A549 (cell line): ENCODE measurements around the gene FLT3LG. TPM values are rescaled to one million over a fixed set of nuclear protein-coding genes. Genes with fewer than 3 reads are reported as not detected.

Experiments
- ATAC-seq, 2 experiments: fragments of 200-7000 bp in 1 of 2; fragments of >200 bp in 1 of 2; cut with Nextera tagmentation in 1 of 2; cut with Tn5 transposase in 1 of 2; 3 replicates each; pipeline versions ENCODE4 v1.8.0 to v1.9.1; 2018 to 2020; ENCODE audit warnings: mild to moderate bottlenecking in 1 of 2, moderate library complexity in 1 of 2
- CTCF ChIA-PET: fragments of 300-600 bp; sonication (Branson Sonifier 250); formaldehyde crosslinking; extraction: SDS; loops from one replicate; lab custom pipeline; 2021; ENCODE audit warnings: antibody characterized with exemption, inconsistent platforms; lab: Yijun Ruan, JAX
- POLR2A ChIA-PET: fragments of 350-600 bp; formaldehyde crosslinking; extraction: SDS; loops from one replicate; lab custom pipeline; 2021; ENCODE audit warnings: antibody characterized with exemption, inconsistent platforms; lab: Yijun Ruan, JAX
- DNase-seq, 2 experiments: peaks; one replicate each; pipeline versions ENCODE4 v3.0.0 to v3.0.0-alpha.2; 2011 to 2016; ENCODE audit warnings: low read depth in 1 of 2, low spot score in 1 of 2
- FAIRE-seq: peaks from 2 replicates; lab custom pipeline; 2011; peaks lifted over from hg19 to GRCh38; lab: Jason Lieb, UNC
- H3K27ac ChIP-seq, 2 experiments: fragments of >200 bp; sonication (Bioruptor Twin); formaldehyde crosslinking; 3 replicates each; pipeline ENCODE4 v1.5.1; 2016 to 2017
- H3K4me1 ChIP-seq: fragments of >200 bp; sonication (Bioruptor Twin); formaldehyde crosslinking; 3 replicates; pipeline ENCODE4 v1.6.1; 2016
- H3K4me2 ChIP-seq: fragments of >200 bp; sonication (Bioruptor Twin); formaldehyde crosslinking; 3 replicates; pipeline ENCODE4 v1.6.1; 2016
- H3K4me3 ChIP-seq: fragments of >200 bp; sonication (Bioruptor Twin); formaldehyde crosslinking; 3 replicates; pipeline ENCODE4 v1.5.1; 2016
- H3K9me3 ChIP-seq: fragments of >200 bp; sonication (Bioruptor Twin); formaldehyde crosslinking; 3 replicates; pipeline ENCODE4 v1.6.1; 2016
- CBX8 ChIP-seq: fragments of 200-600 bp; sonication (generic); IDR thresholded peaks from 2 replicates; pipeline ENCODE4 v1.6.1; 2016
- CEBPB ChIP-seq, 2 experiments: fragments of >200 bp in 1 of 2; sonication (Bioruptor Twin) in 1 of 2; formaldehyde crosslinking in 1 of 2; IDR thresholded peaks; 2 replicates each; pipeline ENCODE4 v1.6.1; 2012 to 2016
- E2F6 ChIP-seq: IDR thresholded peaks from 2 replicates; pipeline ENCODE4 v1.6.1; 2012; ENCODE audit warnings: low read depth, borderline replicate concordance
- EHF ChIP-seq: fragments of 250-450 bp; sonication (Bioruptor Pico); IDR thresholded peaks from 2 replicates; pipeline ENCODE4 v1.5.0; 2020; ENCODE audit warnings: mild to moderate bottlenecking
- ELK1 ChIP-seq: fragments of 150-350 bp; IDR thresholded peaks from 2 replicates; pipeline ENCODE4 v1.6.1; 2014; ENCODE audit warnings: low read depth, mild to moderate bottlenecking, low read length
- FOSL2 ChIP-seq, 2 experiments: fragments of 450-650 bp in 1 of 2; fragments of >200 bp in 1 of 2; sonication (Bioruptor Twin) in 1 of 2; formaldehyde crosslinking; IDR thresholded peaks; 2 replicates each; pipeline versions ENCODE4 v1.5.0 to v1.6.1; 2016 to 2020; ENCODE audit warnings: mild to moderate bottlenecking in 1 of 2, moderate library complexity in 1 of 2
- GATA3 ChIP-seq: IDR thresholded peaks from 2 replicates; pipeline ENCODE4 v1.6.1; 2012; ENCODE audit warnings: borderline replicate concordance
- HMGXB4 ChIP-seq: fragments of 250-450 bp; sonication (Bioruptor Pico); IDR thresholded peaks from 2 replicates; pipeline ENCODE4 v1.5.0; 2021; ENCODE audit warnings: mild to moderate bottlenecking, moderate library complexity, borderline replicate concordance
- HOXA7 ChIP-seq: fragments of 250-450 bp; sonication (Bioruptor Pico); IDR thresholded peaks from 2 replicates; pipeline ENCODE4 v1.5.0; 2020; ENCODE audit warnings: mild to moderate bottlenecking, moderate library complexity
- HOXB13 ChIP-seq: fragments of 250-450 bp; sonication (Bioruptor Pico); IDR thresholded peaks from 2 replicates; pipeline ENCODE4 v1.5.0; 2020; ENCODE audit warnings: low read depth, mild to moderate bottlenecking, moderate library complexity
- JUN ChIP-seq, 2 experiments: fragments of >200 bp; sonication (Bioruptor Twin); formaldehyde crosslinking; IDR thresholded peaks; 2 replicates in 1 of 2; 3 replicates in 1 of 2; pipeline ENCODE4 v1.6.1; 2016 to 2017
- KDM5A ChIP-seq: fragments of 200-600 bp; sonication (generic); IDR thresholded peaks from 2 replicates; pipeline ENCODE4 v1.6.1; 2016; ENCODE audit warnings: antibody characterized with exemption, mild to moderate bottlenecking
- MAFK ChIP-seq: fragments of 450-650 bp; IDR thresholded peaks from 2 replicates; pipeline ENCODE4 v1.6.1; 2014; ENCODE audit not compliant: partially characterized antibody
- MAZ ChIP-seq: fragments of 150-350 bp; IDR thresholded peaks from 2 replicates; pipeline ENCODE4 v1.6.1; 2014; ENCODE audit warnings: antibody characterized with exemption, low read depth, low read length, borderline replicate concordance
- NFE2L2 ChIP-seq: fragments of 150-350 bp; conservative IDR thresholded peaks from 2 replicates; pipeline ENCODE4 v1.6.1; 2014; ENCODE audit warnings: low read length
- NPAS2 ChIP-seq: fragments of 250-450 bp; sonication (Bioruptor Pico); IDR thresholded peaks from 2 replicates; pipeline ENCODE4 v1.8.0; 2022; ENCODE audit warnings: mild to moderate bottlenecking, moderate library complexity, borderline replicate concordance
- PBX3 ChIP-seq: IDR thresholded peaks from 2 replicates; pipeline ENCODE4 v1.6.1; 2012
- POLR2A ChIP-seq: IDR thresholded peaks from 2 replicates; pipeline ENCODE4 v1.6.1; 2012; ENCODE audit warnings: mild to moderate bottlenecking, low read length
- RARB ChIP-seq: fragments of 250-450 bp; sonication (Bioruptor Pico); IDR thresholded peaks from 2 replicates; pipeline ENCODE4 v1.8.0; 2021; ENCODE audit warnings: mild to moderate bottlenecking, moderate library complexity
- RFX5 ChIP-seq: fragments of 450-650 bp; IDR thresholded peaks from 2 replicates; pipeline ENCODE4 v1.7.1; 2014; ENCODE audit warnings: antibody characterized with exemption, mild to moderate bottlenecking, moderate library complexity
- SREBF2 ChIP-seq: fragments of 450-650 bp; IDR thresholded peaks from 2 replicates; pipeline ENCODE4 v1.6.1; 2014; ENCODE audit warnings: mild to moderate bottlenecking, moderate library complexity
- TFCP2L1 ChIP-seq: fragments of 250-450 bp; sonication (Bioruptor Pico); IDR thresholded peaks from 2 replicates; pipeline ENCODE4 v1.5.0; 2021; ENCODE audit warnings: mild to moderate bottlenecking
- TP53 ChIP-seq: fragments of 250-450 bp; sonication (Bioruptor Pico); IDR thresholded peaks from 2 replicates; pipeline ENCODE4 v1.5.0; 2021; ENCODE audit warnings: mild to moderate bottlenecking, moderate library complexity
- ZC3H11A ChIP-seq: fragments of 450-650 bp; IDR thresholded peaks from 2 replicates; pipeline ENCODE4 v1.6.1; 2014; ENCODE audit warnings: antibody characterized with exemption, mild to moderate bottlenecking
- ZSCAN20 ChIP-seq: fragments of 250-450 bp; sonication (Bioruptor Pico); IDR thresholded peaks from 2 replicates; pipeline ENCODE4 v1.8.0; 2022; ENCODE audit warnings: mild to moderate bottlenecking, moderate library complexity
- WGBS: methylation state at CpG from one replicate; pipeline ENCODE4 v1.1.6; 2017; ENCODE audit errors: missing lambda C conversion rate; 5-methylcytosine and 5-hydroxymethylcytosine counted together
- polyA plus RNA-seq, 4 experiments: library from polyadenylated mRNA; depleted of rRNA in 3 of 4; stranded (reverse); fragments of >200 nt; fragmentation: RNase III in 1 of 4; extraction: RNeasy Plus Mini Kit Qiagen cat#74134 plus additional on column Dnase treatment in 1 of 4; gene quantifications; 2 replicates in 3 of 4; 3 replicates in 1 of 4; pipeline ENCODE4 v1.2.3, GENCODE V29; 2011 to 2017
- TF ChIP-seq, protein P1 (sequence below): fragments of 450-650 bp; IDR thresholded peaks from 2 replicates; pipeline ENCODE4 v1.6.1; 2014; ENCODE audit warnings: antibody characterized with exemption
- TF ChIP-seq, protein P2 (sequence below): IDR thresholded peaks from 2 replicates; pipeline ENCODE4 v1.6.1; 2012

FLT3LG gene
- polyA plus RNA-seq, 2 of the 4 experiments (the other 2 are of a cell fraction): 0.58 to 0.99 TPM

DNA sequence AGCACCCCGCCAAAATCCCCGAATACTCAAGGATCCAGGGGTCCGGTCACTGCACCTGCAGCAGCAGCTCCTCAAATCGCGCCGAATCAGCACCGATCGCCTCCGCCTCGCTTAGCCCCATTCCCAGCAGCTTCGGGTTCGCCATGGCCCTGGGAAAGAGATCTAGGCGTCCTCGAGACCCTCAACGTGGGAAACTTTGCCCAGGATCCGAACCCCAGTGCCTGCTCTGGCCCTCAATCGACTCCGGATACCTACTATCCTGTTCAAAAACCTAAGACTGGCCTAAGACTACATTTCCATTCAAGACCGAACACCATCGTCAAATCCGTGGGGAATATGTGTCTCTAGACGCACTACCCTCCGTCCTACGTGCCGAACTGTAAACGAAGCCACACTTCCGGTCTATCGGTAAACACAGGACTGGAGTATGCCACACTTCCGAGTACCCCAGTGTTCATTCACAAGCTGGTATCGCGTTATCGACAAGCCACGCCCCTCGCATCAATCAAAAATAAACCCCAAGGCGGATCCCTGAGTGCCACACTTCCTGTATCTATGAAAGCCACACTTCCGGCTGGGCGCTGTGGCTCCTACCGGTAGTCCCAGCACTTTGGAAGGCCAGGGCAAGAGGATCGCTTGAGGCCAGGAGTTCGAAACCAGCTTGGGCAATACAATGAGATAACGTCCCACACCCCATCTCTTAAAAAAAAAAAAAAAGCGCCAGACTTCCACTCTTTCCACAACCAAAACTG, 22.4 kb upstream of the FLT3LG start, which contains the start of gene PIH1D1 (continued):
- TF ChIP-seq E2F6 (peak; percentile 60; the same call in 1 of the 2 replicates), FOSL2 (IDR thresholded peaks at IDR 0.05) (no peak), FOSL2 (CRISPR knock-in tag; IDR thresholded peaks at IDR 0.05) (no peak), RFX5 (no peak), KDM5A (peak; percentile 43; the same call in 1 of the 2 replicates), TFCP2L1 (CRISPR knock-in tag) (no peak), EHF (no peak), CBX8 (no peak), ELK1 (no peak), POLR2A (peak; percentile 85), ZC3H11A (no peak)

DNA sequence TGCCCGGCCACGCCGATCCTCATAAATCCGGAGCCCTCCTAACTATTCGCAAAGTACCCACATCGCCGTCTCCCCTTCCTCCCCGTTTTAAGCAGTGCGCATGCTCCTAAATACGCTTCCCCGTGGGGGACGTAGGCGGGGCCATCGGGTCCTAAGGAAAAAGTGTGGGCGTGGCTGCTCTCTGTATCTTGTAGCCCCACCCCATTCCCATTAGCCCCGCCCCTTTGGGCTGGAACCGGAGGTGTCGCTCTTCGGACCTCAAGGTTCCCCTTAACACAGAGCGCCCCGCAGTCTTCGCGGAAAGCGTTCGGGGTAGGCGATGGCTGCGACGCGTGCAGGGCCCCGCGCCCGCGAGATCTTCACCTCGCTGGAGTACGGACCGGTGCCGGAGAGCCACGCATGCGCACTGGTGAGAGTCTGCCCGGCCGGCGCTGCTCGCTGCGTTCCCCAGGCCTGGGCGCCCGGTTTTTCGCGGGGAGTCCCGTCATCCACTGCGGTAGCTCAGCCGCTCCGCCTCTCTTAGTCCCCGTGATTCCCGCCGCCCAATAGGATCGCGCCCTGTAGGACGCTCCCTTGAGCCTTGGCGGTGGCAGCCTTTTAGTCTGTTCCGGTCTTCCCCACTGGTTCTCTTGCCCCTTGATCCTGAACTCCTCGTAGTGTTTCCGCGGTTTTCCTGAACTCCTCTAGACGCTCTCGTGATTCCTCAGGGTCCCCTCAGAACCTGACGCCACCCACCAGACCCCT, 20.8 kb upstream of the FLT3LG start, which contains the start of gene ALDH16A1:
Gene ALDH16A1, plus strand, starts transcription at position 213 of the 744 bp plus-strand sequence. Its CDS starts 107 bp downstream, at position 320.
- WGBS: 2% methylated on average over 38 of the region's 66 CpGs
- Histone ChIP-seq H3K4me1 (peaks cover 25% of the 10 kb centered on the region), H3K4me3 (peak within 1 kb of the TSS; percentile 90), H3K9me3 (no peaks in the 10 kb centered on the region), H3K4me2 (peak within 1 kb of the TSS; percentile 89), H3K27ac (peak within 1 kb of the TSS; percentile 93 to 99)
- peak; percentile 88 to 92 for ATAC-seq
- FAIRE-seq: no peak
- peak; percentile 99 for DNase-seq
- ChIA-PET CTCF (interaction anchor here (0.5 to 19.0 kb wide), 7 partner anchors 10 to 254 kb away, joined by 3 to 244 read pairs (median 5); partner anchors contain the start of genes FLT3LG and KASH5), POLR2A (interaction anchor here (0.5 to 1.5 kb wide), 25 partner anchors 10 to 304 kb away, joined by 3 to 11 read pairs (median 4); partner anchors contain the start of genes DKKL1, FLT3LG, NOSIP and PRMT1)
- TF ChIP-seq GATA3 (peak; percentile 5; the same call in 1 of the 2 replicates), E2F6 (peak; percentile 57), HOXB13 (CRISPR knock-in tag) (no peak), ELK1 (no peak), ZSCAN20 (no peak), NPAS2 (CRISPR knock-in tag) (no peak), HMGXB4 (CRISPR knock-in tag) (no peak), RFX5 (no peak), JUN (IDR thresholded peaks at IDR 0.05) (peak; percentile 68 to 95; a peak in 4 of 5 replicates), MAFK (no peak), TP53 (CRISPR knock-in tag) (no peak), RARB (CRISPR knock-in tag) (peak; percentile 63; the same call in 1 of the 2 replicates), SREBF2 (no peak), POLR2A (peak; percentile 85), NFE2L2 (no peak), CBX8 (no peak), HOXA7 (CRISPR knock-in tag) (no peak), CEBPB (IDR thresholded peaks at IDR 0.05) (no peak), MAZ (no peak), PBX3 (0 out of 2 replicates have a peak, but pooled peaks have one; percentile 71)
- TF ChIP-seq, protein P1, sequence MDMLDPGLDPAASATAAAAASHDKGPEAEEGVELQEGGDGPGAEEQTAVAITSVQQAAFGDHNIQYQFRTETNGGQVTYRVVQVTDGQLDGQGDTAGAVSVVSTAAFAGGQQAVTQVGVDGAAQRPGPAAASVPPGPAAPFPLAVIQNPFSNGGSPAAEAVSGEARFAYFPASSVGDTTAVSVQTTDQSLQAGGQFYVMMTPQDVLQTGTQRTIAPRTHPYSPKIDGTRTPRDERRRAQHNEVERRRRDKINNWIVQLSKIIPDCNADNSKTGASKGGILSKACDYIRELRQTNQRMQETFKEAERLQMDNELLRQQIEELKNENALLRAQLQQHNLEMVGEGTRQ: peak; percentile 92
- TF ChIP-seq, protein P2, sequence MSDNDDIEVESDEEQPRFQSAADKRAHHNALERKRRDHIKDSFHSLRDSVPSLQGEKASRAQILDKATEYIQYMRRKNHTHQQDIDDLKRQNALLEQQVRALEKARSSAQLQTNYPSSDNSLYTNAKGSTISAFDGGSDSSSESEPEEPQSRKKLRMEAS: peak; percentile 84
